ENCODE results near the gene NOD2. TPM values are rescaled to one million over a fixed set of nuclear protein-coding genes. Genes with fewer than 3 reads are reported as not detected.

The NOD2 gene
- total RNA-seq, 4 donors from 2014 or later, result 33.8 to 66.2 (median 48.6) TPM

GRCh38 chr16:50651835-50652438 lies 41.5 kb upstream of the NOD2 start:
- 94% methylated on average over 3 of the region's 3 CpGs for WGBS
- Histone ChIP-seq H3K27me3 (no peaks in the 10 kb centered on the region), H3K27ac (no peak overlapping the region), H3K9me3 (no peaks in the 10 kb centered on the region), H3K36me3 (no peaks in the 10 kb centered on the region), H3K4me1 (no peaks in the 10 kb centered on the region), H3K4me3 (no peak overlapping the region)
- DNase-seq (ENCODE audit: low spot score in 2 of 2), result no peak
- TF ChIP-seq POLR2A (IDR thresholded peaks at IDR 0.05), result no peak

GRCh38 chr16:50652836-50653425 lies 40.5 kb upstream of the NOD2 start:
- Histone ChIP-seq H3K4me3 (no peak overlapping the region), H3K27me3 (no peaks in the 10 kb centered on the region), H3K4me1 (no peaks in the 10 kb centered on the region), H3K27ac (no peak overlapping the region), H3K36me3 (no peaks in the 10 kb centered on the region), H3K9me3 (no peaks in the 10 kb centered on the region)
- DNase-seq (ENCODE audit: low spot score in 2 of 2), result no peak
- 74% methylated on average over 14 of the region's 14 CpGs for WGBS
- TF ChIP-seq CTCF (IDR thresholded peaks at IDR 0.05), result no peak
- no peak for TF ChIP-seq POLR2AphosphoS5 (IDR thresholded peaks at IDR 0.05)
- TF ChIP-seq EP300 (IDR thresholded peaks at IDR 0.05), result no peak
- TF ChIP-seq POLR2A (IDR thresholded peaks at IDR 0.05), result no peak

GRCh38 chr16:50653633-50654519 lies 39.5 kb upstream of the NOD2 start:
- H3K27ac ChIP-seq, result no peak overlapping the region
- no peak overlapping the region for H3K4me3 ChIP-seq
- no peaks in the 10 kb centered on the region for H3K36me3 ChIP-seq
- 89% methylated on average over 10 of the region's 11 CpGs for WGBS
- no peaks in the 10 kb centered on the region for H3K4me1 ChIP-seq
- no peaks in the 10 kb centered on the region for H3K9me3 ChIP-seq
- TF ChIP-seq POLR2A (IDR thresholded peaks at IDR 0.05), result no peak
- no peak for TF ChIP-seq EP300 (IDR thresholded peaks at IDR 0.05)
- TF ChIP-seq CTCF (IDR thresholded peaks at IDR 0.05), result no peak
- no peak for TF ChIP-seq POLR2AphosphoS5 (IDR thresholded peaks at IDR 0.05)
- DNase-seq (ENCODE audit: low spot score in 2 of 2), result no peak
- H3K27me3 ChIP-seq, result no peaks in the 10 kb centered on the region

GRCh38 chr16:50655558-50656055 lies 37.8 kb upstream of the NOD2 start:
- Histone ChIP-seq H3K4me1 (no peaks in the 10 kb centered on the region), H3K27me3 (no peaks in the 10 kb centered on the region), H3K36me3 (no peaks in the 10 kb centered on the region), H3K4me3 (no peak overlapping the region), H3K27ac (no peak overlapping the region), H3K9me3 (no peaks in the 10 kb centered on the region)
- WGBS, result 97% methylated on average over 3 of the region's 3 CpGs
- TF ChIP-seq EP300 (IDR thresholded peaks at IDR 0.05), result no peak
- no peak for TF ChIP-seq CTCF (IDR thresholded peaks at IDR 0.05)
- no peak for DNase-seq (ENCODE audit: low spot score in 2 of 2)

- Histone ChIP-seq H3K9me3 (no peaks in the 10 kb centered on the region), H3K4me1 (no peaks in the 10 kb centered on the region), H3K27me3 (no peaks in the 10 kb centered on the region), H3K27ac (no peak overlapping the region), H3K4me3 (no peak overlapping the region), H3K36me3 (no peaks in the 10 kb centered on the region)
- no peak for DNase-seq (ENCODE audit: low spot score in 2 of 2)
- WGBS, result 64% methylated on average over 4 of the region's 5 CpGs
- TF ChIP-seq CTCF (IDR thresholded peaks at IDR 0.05) (no peak), POLR2AphosphoS5 (IDR thresholded peaks at IDR 0.05) (no peak), EP300 (IDR thresholded peaks at IDR 0.05) (no peak), POLR2A (IDR thresholded peaks at IDR 0.05) (no peak)
Measured at GRCh38 chr16:50657241-50657640, 36.2 kb upstream of the NOD2 start.

Measured in suprapubic skin (tissue), 4 donors.